A549 (cell line): ENCODE measurements around the gene FGGY.

Source experiments
- BHLHE40 ChIP-seq: IDR thresholded peaks from 2 replicates; pipeline ENCODE4 v1.6.1; 2012; ENCODE audit warnings: low read depth, low read length, inconsistent platforms
- EP300 ChIP-seq, 2 experiments: fragments of >200 bp; sonication (Bioruptor Twin); formaldehyde crosslinking; IDR thresholded peaks; 2 replicates in 1 of 2; 3 replicates in 1 of 2; pipeline ENCODE4 v1.6.1; 2016 to 2017
- FOSL2 ChIP-seq, 2 experiments: fragments of 450-650 bp in 1 of 2; fragments of >200 bp in 1 of 2; sonication (Bioruptor Twin) in 1 of 2; formaldehyde crosslinking; IDR thresholded peaks; 2 replicates each; pipeline versions ENCODE4 v1.5.0 to v1.6.1; 2016 to 2020; ENCODE audit warnings: mild to moderate bottlenecking in 1 of 2, moderate library complexity in 1 of 2
- KDM5A ChIP-seq: fragments of 200-600 bp; sonication (generic); IDR thresholded peaks from 2 replicates; pipeline ENCODE4 v1.6.1; 2016; ENCODE audit warnings: antibody characterized with exemption, mild to moderate bottlenecking
- TF ChIP-seq, protein P1 (sequence below): fragments of >200 bp; sonication (Bioruptor Twin); formaldehyde crosslinking; IDR thresholded peaks from 3 replicates; pipeline ENCODE4 v1.5.1; 2016

DNA sequence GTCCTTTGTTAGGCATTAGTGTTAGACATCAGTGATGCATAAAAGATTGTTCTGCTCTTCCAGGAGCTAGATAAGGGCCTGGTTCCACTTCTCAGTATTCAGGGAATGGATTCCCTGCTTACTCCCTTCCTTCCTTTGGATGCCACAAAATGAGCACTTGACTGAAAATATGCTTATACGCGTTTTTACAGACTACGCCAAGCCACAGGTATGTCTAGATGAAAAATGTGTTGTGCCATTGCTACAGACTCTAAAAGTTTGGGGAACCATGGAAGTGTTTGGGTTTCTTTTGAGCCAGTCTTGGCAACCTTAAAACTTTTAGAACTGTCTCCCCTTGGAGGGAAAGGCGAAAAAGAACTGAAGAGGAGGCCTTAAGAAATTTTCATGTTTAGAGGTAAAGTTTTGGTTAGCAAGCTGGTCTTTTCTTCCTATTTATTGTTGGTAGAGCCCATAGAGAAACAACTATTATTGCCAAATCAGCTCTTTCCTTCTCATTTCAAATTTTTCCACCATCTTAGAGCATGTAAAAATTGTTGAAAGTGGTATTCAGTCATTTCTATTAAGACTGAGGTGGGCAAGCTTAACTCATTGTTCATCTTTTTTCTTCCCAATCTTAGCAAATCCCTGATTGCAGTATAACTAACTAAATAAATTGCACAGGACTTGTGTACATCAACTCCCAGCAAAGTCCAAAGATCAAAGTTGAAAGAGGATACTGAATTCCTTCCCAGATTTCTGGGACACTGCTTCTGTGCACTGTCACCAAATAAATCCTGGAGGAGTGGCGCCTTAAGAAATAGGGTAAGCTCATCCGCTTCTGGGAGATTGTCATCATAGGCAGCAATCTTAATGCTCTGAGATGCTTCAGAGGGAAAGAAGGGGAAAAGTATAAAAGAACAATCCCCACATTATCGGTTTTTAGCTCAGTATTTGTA is 18.9 kb downstream of the FGGY start:
- TF ChIP-seq, protein P1, sequence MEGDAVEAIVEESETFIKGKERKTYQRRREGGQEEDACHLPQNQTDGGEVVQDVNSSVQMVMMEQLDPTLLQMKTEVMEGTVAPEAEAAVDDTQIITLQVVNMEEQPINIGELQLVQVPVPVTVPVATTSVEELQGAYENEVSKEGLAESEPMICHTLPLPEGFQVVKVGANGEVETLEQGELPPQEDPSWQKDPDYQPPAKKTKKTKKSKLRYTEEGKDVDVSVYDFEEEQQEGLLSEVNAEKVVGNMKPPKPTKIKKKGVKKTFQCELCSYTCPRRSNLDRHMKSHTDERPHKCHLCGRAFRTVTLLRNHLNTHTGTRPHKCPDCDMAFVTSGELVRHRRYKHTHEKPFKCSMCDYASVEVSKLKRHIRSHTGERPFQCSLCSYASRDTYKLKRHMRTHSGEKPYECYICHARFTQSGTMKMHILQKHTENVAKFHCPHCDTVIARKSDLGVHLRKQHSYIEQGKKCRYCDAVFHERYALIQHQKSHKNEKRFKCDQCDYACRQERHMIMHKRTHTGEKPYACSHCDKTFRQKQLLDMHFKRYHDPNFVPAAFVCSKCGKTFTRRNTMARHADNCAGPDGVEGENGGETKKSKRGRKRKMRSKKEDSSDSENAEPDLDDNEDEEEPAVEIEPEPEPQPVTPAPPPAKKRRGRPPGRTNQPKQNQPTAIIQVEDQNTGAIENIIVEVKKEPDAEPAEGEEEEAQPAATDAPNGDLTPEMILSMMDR: no peak
- TF ChIP-seq FOSL2 (IDR thresholded peaks at IDR 0.05): no peak
- TF ChIP-seq FOSL2 (CRISPR knock-in tag; IDR thresholded peaks at IDR 0.05): no peak
- no peak for TF ChIP-seq BHLHE40
- TF ChIP-seq KDM5A: no peak
- TF ChIP-seq EP300 (IDR thresholded peaks at IDR 0.05): no peak
